Activated CD8-positive, alpha-beta memory T cell treated with anti-CD3 and anti-CD28 coated beads, Interleukin-2, amount 50 U/mL, for 48 hours (primary cell): Measurements from ENCODE around the gene RAET1G.
"Not testable (repeated sequence)": the region's sequence is repeated elsewhere in the genome, so short reads cannot be mapped to it uniquely, and the experiment has no call there.

Source experiments
- DNase-seq: peaks from one replicate; pipeline ENCODE4 v3.0.0-alpha.2; 2020

RAET1G gene, protein sequence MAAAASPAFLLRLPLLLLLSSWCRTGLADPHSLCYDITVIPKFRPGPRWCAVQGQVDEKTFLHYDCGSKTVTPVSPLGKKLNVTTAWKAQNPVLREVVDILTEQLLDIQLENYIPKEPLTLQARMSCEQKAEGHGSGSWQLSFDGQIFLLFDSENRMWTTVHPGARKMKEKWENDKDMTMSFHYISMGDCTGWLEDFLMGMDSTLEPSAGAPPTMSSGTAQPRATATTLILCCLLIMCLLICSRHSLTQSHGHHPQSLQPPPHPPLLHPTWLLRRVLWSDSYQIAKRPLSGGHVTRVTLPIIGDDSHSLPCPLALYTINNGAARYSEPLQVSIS

DNA sequence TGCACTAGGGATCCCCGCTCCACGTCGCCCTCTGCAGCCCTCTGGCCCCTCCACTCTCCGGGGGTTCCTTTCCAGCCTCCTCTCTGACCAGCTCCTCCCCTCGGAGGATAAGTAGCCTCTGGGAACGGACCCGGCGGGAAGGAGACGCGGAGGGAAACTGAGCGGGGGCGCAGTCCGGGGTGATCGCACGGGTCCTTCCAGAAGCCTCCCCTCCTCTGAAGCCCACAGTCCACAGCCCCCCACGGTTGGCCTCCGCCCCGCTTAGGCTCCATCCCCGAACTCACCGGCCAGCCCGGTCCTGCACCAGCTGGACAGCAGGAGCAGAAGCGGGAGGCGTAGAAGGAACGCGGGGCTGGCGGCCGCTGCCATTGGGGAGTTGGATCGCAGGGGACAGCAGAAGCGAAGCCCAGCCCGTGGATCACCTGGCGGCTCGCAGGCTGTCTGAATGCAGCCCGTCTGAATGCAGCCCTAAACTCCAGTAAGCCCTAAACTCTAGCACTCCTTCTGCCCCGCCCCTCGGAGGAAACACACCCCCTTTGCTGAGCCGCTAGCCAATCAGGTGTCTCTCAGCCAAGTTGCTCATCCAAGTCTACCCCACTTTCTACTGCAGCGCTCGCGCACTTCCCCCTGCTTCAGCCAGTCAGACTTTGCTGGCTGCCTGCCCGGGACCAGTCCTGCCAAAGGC is at the start of gene RAET1G:
Gene RAET1G, minus strand, starts transcription at position 480 of the 685 bp plus-strand sequence. Its CDS starts 111 bp downstream, at position 369.
- peak; percentile 82 for DNase-seq

DNA sequence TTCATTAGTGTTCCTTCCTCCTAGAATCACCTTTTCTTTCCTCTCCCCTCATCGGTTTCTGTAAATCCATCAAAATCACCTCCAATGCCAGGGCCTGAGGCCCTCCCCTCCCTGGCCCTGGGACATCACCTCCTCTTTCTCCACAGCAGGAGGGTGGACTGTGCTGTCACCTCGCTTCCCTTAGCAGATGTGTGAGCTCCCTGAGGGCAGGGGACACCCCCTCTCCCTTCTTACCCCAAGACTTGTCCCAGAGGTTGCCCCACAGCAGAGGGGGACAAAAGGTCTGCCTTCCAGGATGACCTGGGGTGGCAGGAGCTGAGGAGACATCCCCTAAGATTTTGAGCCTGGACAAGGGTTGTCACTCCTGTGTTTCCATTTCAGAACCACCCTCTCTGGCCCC is 46.7 kb upstream of the RAET1G start:
- peak; percentile 39 for DNase-seq

- DNase-seq: not testable (repeated sequence)
These were observed 46.0 kb upstream of the RAET1G start for GRCh38 chr6:149968909-149969308.

- DNase-seq: not testable (repeated sequence)
These were observed 45.1 kb upstream of the RAET1G start for GRCh38 chr6:149967999-149968398.

DNA sequence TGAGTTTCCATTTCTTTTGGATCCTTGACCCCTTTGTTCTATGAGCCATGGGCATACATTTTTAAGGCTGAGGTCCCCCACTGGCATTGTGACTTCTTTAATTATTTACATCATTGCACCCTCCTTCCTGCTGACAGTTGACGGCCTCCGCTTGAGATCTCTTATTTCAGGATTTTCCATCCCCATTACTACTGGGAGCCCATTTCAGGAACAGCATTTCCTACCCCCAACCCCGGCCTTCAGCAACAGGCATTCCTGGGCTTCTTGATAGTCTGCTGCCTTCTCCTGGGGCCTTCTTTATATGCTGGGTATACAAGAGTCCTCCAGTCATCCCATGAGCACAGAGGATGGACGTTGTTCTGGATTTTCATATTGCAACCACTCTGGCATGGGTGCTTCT is 44.7 kb upstream of the RAET1G start:
- DNase-seq: peak; percentile 40

DNA sequence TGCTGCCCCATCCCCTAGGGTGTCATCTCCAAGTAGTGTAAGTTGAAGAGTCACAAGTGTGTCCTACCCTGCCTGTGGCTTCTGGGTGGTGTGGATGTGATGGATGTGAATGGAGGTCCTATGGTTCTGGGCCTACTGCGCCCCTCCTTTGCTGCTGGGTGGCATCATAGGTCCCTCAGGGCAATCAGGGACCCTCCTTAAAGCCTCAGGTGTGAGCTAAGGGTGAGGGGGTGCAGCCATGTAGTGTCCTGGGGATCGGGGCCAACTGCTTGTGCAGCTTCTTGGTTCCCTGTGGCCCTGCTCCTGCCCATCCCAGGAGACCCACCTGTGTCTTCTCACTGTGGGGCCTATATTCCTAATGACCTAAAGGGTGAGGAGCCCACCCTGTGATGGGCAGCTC is 43.4 kb upstream of the RAET1G start:
- DNase-seq: peak; percentile 49

GRCh38 chr6:149965194-149966020 is 42.5 kb upstream of the RAET1G start:
- DNase-seq: peak; percentile 65

- DNase-seq: peak; percentile 69
These were observed 41.6 kb upstream of the RAET1G start for GRCh38 chr6:149964308-149965193.

GRCh38 chr6:149963462-149964307 is 40.8 kb upstream of the RAET1G start, which contains the start of gene ULBP1:
ULBP1 (plus strand) TSS chr6:149963943; CDS start chr6:149964050, 107 bp downstream.
- peak; percentile 90 for DNase-seq

DNA sequence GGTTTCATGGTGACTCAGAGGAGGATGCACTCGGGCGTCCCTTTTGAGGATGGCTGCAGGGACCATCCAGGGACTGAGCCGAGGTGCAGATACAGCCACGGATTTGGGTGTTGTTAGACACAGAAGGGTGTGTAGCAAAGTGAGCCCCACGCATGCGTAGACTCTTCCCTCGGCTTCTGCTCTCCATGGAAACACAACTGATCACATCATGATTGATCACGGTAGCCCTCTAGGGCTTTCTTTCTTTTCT is 40.2 kb upstream of the RAET1G start:
- peak; percentile 68 for DNase-seq

- peak; percentile 52 for DNase-seq
These were observed 39.7 kb upstream of the RAET1G start for GRCh38 chr6:149962461-149963211.

GRCh38 chr6:149961728-149962425 is 39.0 kb upstream of the RAET1G start:
- peak; percentile 54 for DNase-seq

- peak; percentile 42 for DNase-seq
These were observed 37.6 kb upstream of the RAET1G start for GRCh38 chr6:149960488-149960887.

DNA sequence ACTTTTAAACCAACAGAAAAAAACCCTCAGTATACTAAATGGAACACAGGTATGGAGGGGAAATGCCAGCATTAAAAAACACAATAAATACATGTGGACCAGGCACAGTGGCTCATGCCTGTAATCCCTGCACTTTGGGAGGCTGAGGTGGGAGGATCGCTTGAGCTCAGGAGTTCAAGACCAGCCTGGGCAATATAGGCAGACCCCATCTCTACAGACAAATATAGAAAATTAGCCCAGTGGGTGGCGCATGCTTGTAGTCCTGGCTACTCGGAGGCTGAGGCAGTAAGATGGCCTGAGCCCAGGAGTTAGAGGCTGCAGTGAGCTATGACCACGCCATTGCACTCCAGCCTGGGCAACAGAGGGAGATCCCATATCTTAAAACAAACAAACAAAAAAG is 36.9 kb upstream of the RAET1G start:
- not testable (repeated sequence) for DNase-seq

- DNase-seq: peak; percentile 3
These were observed 35.2 kb upstream of the RAET1G start for GRCh38 chr6:149958124-149958523.

DNA sequence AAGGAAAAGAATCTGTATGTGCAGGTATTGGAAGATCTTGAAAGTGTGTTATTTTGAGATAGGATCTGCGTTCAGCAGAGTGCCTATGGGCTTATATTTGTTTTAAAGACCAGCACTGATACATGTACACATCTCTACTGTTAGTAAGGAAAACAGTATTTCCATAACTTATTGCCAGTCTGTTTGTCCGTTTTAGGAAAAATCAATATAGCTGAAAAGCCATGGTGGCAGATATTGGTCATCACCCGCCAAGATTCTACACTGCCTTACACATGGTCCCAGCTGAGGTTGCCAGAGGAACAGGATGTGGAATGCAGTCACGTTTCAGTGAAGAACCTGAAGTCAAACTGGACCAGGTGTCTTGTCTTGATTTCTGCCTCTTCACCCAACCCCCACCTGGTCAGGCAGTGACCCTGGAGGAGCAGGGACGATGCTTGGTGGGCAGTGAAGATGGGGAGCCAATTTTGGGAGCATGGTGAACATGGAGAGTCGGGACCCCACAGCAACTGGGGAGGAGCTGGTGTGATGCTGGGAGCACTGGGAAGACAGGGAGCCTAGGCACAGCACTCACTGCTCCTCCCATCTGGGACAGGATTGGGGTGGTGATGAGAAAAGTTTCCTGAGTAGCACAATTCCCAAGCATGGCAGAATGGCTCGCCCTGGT is 32.9 kb upstream of the RAET1G start:
- DNase-seq: peak; percentile 41

GRCh38 chr6:149954984-149955653 is 32.2 kb upstream of the RAET1G start:
- DNase-seq: peak; percentile 43

DNA sequence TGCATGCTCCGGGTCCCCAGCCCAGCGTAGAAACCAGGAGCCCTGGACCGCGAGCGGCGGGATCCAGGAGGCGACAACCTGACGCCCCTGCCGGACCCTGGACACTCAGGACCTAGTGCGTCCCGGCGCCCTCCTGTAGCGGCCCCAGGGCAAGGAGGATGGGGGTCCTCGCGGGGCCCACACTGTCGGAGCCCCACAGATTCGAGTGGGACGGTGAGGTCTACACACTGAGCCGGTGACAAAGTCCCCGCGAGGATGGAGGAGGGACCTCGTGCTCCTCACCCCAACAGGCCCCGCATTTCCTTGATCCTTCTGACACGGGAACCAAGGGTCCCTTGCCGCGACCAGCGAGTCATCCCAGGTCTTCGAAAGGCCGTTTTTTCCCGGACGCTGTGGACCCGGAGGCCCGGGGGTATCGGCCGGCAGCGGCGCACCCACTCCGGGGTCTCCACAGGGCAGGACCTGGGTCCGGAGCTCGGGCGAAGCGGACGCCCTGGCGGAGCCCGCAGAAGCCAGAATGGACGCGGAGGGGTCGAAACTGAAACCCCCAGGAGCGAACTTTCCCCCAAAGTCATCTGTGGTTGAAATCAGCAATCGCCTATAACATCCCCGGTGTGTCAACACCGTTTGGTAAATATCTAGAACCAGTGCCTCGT is 31.5 kb upstream of the RAET1G start:
- DNase-seq: peak; percentile 45
